Measurements from ENCODE around the gene ALKAL2.

- TF ChIP-seq CTCF (IDR thresholded peaks at IDR 0.05; ENCODE audit: extremely low read depth in 1 of 2, insufficient read depth in 1 of 2, low read depth in 1 of 2, low read length in 2 of 2): no peak
- TF ChIP-seq POLR2A (IDR thresholded peaks at IDR 0.05; ENCODE audit: low read depth, low read length): no peak
- no peak for TF ChIP-seq POLR2AphosphoS5 (IDR thresholded peaks at IDR 0.05; ENCODE audit: insufficient read depth, low read depth, low read length)
- no peak for TF ChIP-seq MAX (IDR thresholded peaks at IDR 0.05; ENCODE audit: insufficient read depth, insufficient read length)
- TF ChIP-seq FOS (IDR thresholded peaks at IDR 0.05; ENCODE audit: borderline replicate concordance, insufficient read depth, low read length): no peak
- no peak for TF ChIP-seq EZH2 (IDR thresholded peaks at IDR 0.05; ENCODE audit: borderline replicate concordance, low read depth, low read length, severe bottlenecking)
Observed at GRCh38 chr2:283996-284794, 3.7 kb downstream of the ALKAL2 start.
